HepG2 (cell line): ENCODE measurements around the gene LUC7L2. TPM values are rescaled to one million over a fixed set of nuclear protein-coding genes. Genes with fewer than 3 reads are reported as not detected.

Source experiments
- DBP ChIP-seq: sonication (generic); formaldehyde crosslinking; IDR thresholded peaks from 2 replicates; pipeline ENCODE4 v1.4.0; 2020; ENCODE audit warnings: missing genetic modification reagents; ENCODE audit errors: not compliant biosample characterization
- HNRNPH1 ChIP-seq: fragments of 200-400 bp; formaldehyde crosslinking; optimal IDR thresholded peaks from 2 replicates; pipeline ENCODE3; 2017; ENCODE audit warnings: mild to moderate bottlenecking, low read depth, low read length
- IKZF1 ChIP-seq: fragments of 450-650 bp; IDR thresholded peaks from 2 replicates; pipeline ENCODE4 v1.7.1; 2016
- KDM1A ChIP-seq: IDR thresholded peaks from 2 replicates; pipeline ENCODE4 v1.6.1; 2016; ENCODE audit warnings: missing compliant biosample characterization
- KDM6A ChIP-seq: IDR thresholded peaks from 2 replicates; pipeline ENCODE4 v1.6.1; 2016; ENCODE audit warnings: low read depth
- MAZ ChIP-seq, 2 experiments: sonication (generic) in 1 of 2; formaldehyde crosslinking in 1 of 2; IDR thresholded peaks; 2 replicates each; pipeline versions ENCODE4 v1.5.0 to v1.6.1; 2012 to 2020; ENCODE audit warnings: low read depth in 2 of 2, mild to moderate bottlenecking in 2 of 2, borderline replicate concordance in 1 of 2, improper control_type of control experiment in 1 of 2, low read length in 1 of 2, missing genetic modification reagents in 1 of 2, moderate library complexity in 1 of 2
- MBD4 ChIP-seq: IDR thresholded peaks from 2 replicates; pipeline ENCODE4 v1.6.1; 2012; ENCODE audit warnings: low read length, inconsistent platforms, borderline replicate concordance
- PAXIP1 ChIP-seq: sonication (generic); formaldehyde crosslinking; conservative IDR thresholded peaks from 2 replicates; pipeline ENCODE4 v1.4.0; 2020; ENCODE audit warnings: mild to moderate bottlenecking, missing genetic modification reagents, moderate library complexity
- PHF21A ChIP-seq: sonication (generic); formaldehyde crosslinking; IDR thresholded peaks from 2 replicates; pipeline ENCODE4 v1.5.0; 2020; ENCODE audit warnings: mild to moderate bottlenecking, missing genetic modification reagents
- PHF8 ChIP-seq: sonication (generic); formaldehyde crosslinking; IDR thresholded peaks from 2 replicates; pipeline ENCODE4 v1.5.0; 2020; ENCODE audit warnings: missing genetic modification reagents
- SKIL ChIP-seq: sonication (generic); formaldehyde crosslinking; IDR thresholded peaks from 2 replicates; pipeline ENCODE4 v1.8.0; 2022; ENCODE audit warnings: missing genetic modification reagents, mild to moderate bottlenecking, moderate library complexity, borderline replicate concordance
- SYNCRIP ChIP-seq: fragments of 200-400 bp; formaldehyde crosslinking; IDR thresholded peaks from 2 replicates; pipeline ENCODE4 v1.6.1; 2018; ENCODE audit warnings: mild to moderate bottlenecking, low read depth, low read length; ENCODE audit not compliant: insufficient read depth
- TCF12 ChIP-seq, 2 experiments: fragments of 450-650 bp in 1 of 2; sonication (generic) in 1 of 2; formaldehyde crosslinking in 1 of 2; IDR thresholded peaks; 2 replicates each; pipeline versions ENCODE4 v1.6.1 to v1.8.0; 2017 to 2022; ENCODE audit warnings: antibody characterized with exemption in 1 of 2, mild to moderate bottlenecking in 1 of 2, missing genetic modification reagents in 1 of 2, moderate library complexity in 1 of 2
- ZNF280D ChIP-seq: sonication (generic); formaldehyde crosslinking; IDR thresholded peaks from 2 replicates; pipeline ENCODE4 v1.5.1; 2020; ENCODE audit warnings: mild to moderate bottlenecking, missing genetic modification reagents
- ZNF326 ChIP-seq: sonication (generic); formaldehyde crosslinking; IDR thresholded peaks from 2 replicates; pipeline ENCODE4 v1.4.0; 2020; ENCODE audit warnings: missing genetic modification reagents, borderline replicate concordance
- ZNF557 ChIP-seq: sonication (generic); formaldehyde crosslinking; IDR thresholded peaks from 2 replicates; pipeline ENCODE4 v1.4.0; 2020; ENCODE audit warnings: missing genetic modification reagents
- ZNF598 ChIP-seq: sonication (generic); formaldehyde crosslinking; IDR thresholded peaks from 2 replicates; pipeline ENCODE4 v1.5.1; 2020; ENCODE audit warnings: mild to moderate bottlenecking, missing genetic modification reagents, borderline replicate concordance
- ZSCAN22 ChIP-seq: sonication (generic); formaldehyde crosslinking; IDR thresholded peaks from 2 replicates; pipeline ENCODE4 v1.4.0; 2020; ENCODE audit warnings: mild to moderate bottlenecking, missing genetic modification reagents
- ZSCAN31 ChIP-seq: sonication (generic); formaldehyde crosslinking; IDR thresholded peaks from 2 replicates; pipeline ENCODE4 v1.5.0; 2020; ENCODE audit warnings: low read depth, mild to moderate bottlenecking, missing genetic modification reagents
- polyA plus RNA-seq, 8 experiments: library from polyadenylated mRNA; depleted of rRNA in 3 of 8; stranded (reverse) in 7 of 8; unstranded in 1 of 8; fragments of >200 nt; fragmentation: Illumina TruSeq in 4 of 8; extraction: Trizol in 4 of 8; gene quantifications; 2 replicates each; pipeline versions ENCODE4 v1.2.1 to v1.2.3, GENCODE V29; 2011 to 2016; ENCODE audit warnings: low read depth in 4 of 8, missing spikeins in 1 of 8, mixed read lengths in 1 of 8; ENCODE audit not compliant: insufficient read depth in 1 of 8
- total RNA-seq, 5 experiments: library from RNA; depleted of rRNA; stranded (reverse); fragments of >200 nt; fragmentation: Illumina TruSeq; extraction: Trizol; gene quantifications; 2 replicates each; pipeline ENCODE4 v1.2.3, GENCODE V29; 2016; ENCODE audit warnings: low read depth in 1 of 5

Gene LUC7L2
- total and polyA plus RNA-seq, 2 of the 13 experiments (the other 11 are each of a cell fraction or from before 2014, with no cell fraction given) = 17.9 to 50.7 TPM

GRCh38 chr7:139341058-139341775 is 18.5 kb upstream of the LUC7L2 start, which contains the start of gene FMC1 (continued):
- TF ChIP-seq PAXIP1 (no peak; the same call in 1 of the 2 replicates), MBD4 (no peak), SYNCRIP (no peak), SKIL (CRISPR knock-in tag) (no peak), PHF8 (peak; percentile 87), ZNF326 (CRISPR knock-in tag) (no peak), ZNF598 (CRISPR knock-in tag) (peak; percentile 47; the same call in 1 of the 2 replicates), IKZF1 (no peak), HNRNPH1 (no peak), TCF12 (IDR thresholded peaks at IDR 0.05) (no peak), TCF12 (CRISPR knock-in tag; IDR thresholded peaks at IDR 0.05) (peak; percentile 70; the same call in 1 of the 2 replicates), DBP (no peak), ZNF280D (0 out of 2 replicates have a peak, but pooled peaks have one; percentile 29), ZSCAN31 (peak; percentile 84), MAZ (IDR thresholded peaks at IDR 0.05; ENCODE audit: borderline replicate concordance, low read depth, low read length) (no peak; the same call in 1 of the 2 replicates), MAZ (CRISPR knock-in tag; IDR thresholded peaks at IDR 0.05; ENCODE audit: low read depth) (no peak), ZNF557 (CRISPR knock-in tag) (no peak), KDM6A (CRISPR knock-in tag) (no peak), PHF21A (CRISPR knock-in tag) (peak; percentile 97), ZSCAN22 (CRISPR knock-in tag) (no peak), KDM1A (CRISPR knock-in tag) (no peak)
